HFF-Myc (cell line): ENCODE results near the gene FXN.
A peak's percentile ranks its signal among the peaks of the same experiment; 100 is the strongest.

Experiments
- DNase-seq: peaks from one replicate; pipeline ENCODE4 v3.0.0-alpha.2; 2011; ENCODE audit warnings: low read depth; ENCODE audit errors: extremely low read depth
- H3K4me3 ChIP-seq: replicated peaks from 2 replicates; pipeline ENCODE4 v1.5.1; 2011; ENCODE audit warnings: low read depth, mild to moderate bottlenecking, control low read depth, low read length
- TF ChIP-seq, protein P1 (sequence below): IDR thresholded peaks from 2 replicates; pipeline ENCODE4 v1.5.1; 2012; ENCODE audit warnings: mild to moderate bottlenecking, low read depth, low read length, control low read depth; ENCODE audit errors: missing control alignments

FXN gene

GRCh38 chr9:69145144-69145715 is 109.7 kb downstream of the FXN start:
- TF ChIP-seq, protein P1, sequence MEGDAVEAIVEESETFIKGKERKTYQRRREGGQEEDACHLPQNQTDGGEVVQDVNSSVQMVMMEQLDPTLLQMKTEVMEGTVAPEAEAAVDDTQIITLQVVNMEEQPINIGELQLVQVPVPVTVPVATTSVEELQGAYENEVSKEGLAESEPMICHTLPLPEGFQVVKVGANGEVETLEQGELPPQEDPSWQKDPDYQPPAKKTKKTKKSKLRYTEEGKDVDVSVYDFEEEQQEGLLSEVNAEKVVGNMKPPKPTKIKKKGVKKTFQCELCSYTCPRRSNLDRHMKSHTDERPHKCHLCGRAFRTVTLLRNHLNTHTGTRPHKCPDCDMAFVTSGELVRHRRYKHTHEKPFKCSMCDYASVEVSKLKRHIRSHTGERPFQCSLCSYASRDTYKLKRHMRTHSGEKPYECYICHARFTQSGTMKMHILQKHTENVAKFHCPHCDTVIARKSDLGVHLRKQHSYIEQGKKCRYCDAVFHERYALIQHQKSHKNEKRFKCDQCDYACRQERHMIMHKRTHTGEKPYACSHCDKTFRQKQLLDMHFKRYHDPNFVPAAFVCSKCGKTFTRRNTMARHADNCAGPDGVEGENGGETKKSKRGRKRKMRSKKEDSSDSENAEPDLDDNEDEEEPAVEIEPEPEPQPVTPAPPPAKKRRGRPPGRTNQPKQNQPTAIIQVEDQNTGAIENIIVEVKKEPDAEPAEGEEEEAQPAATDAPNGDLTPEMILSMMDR: no peak
- H3K4me3 ChIP-seq: no peak overlapping the region
- peak; percentile 87 for DNase-seq

- no peak for DNase-seq
- TF ChIP-seq, protein P1: no peak
- no peak overlapping the region for H3K4me3 ChIP-seq
These were observed 111.7 kb downstream of the FXN start for GRCh38 chr9:69147041-69147834.

GRCh38 chr9:69149321-69149807 is 113.8 kb downstream of the FXN start:
- TF ChIP-seq, protein P1: peak; percentile 28
- no peak for DNase-seq
- no peak overlapping the region for H3K4me3 ChIP-seq
